Smooth muscle cell (in vitro differentiated cells): ENCODE measurements around the gene NUTM1. TPM values are rescaled to one million over a fixed set of nuclear protein-coding genes. Genes with fewer than 3 reads are reported as not detected.

Source experiments
- DNase-seq: peaks from one replicate; lab custom pipeline; 2025; ENCODE audit not compliant: unreplicated experiment; lab: John Stamatoyannopoulos, UW
- H2AFZ ChIP-seq: fragments of 200-600 bp; sonication (generic); 2 replicates; pipeline ENCODE4 v1.6.0; 2016; ENCODE audit warnings: antibody characterized with exemption, low read depth, mild to moderate bottlenecking
- H3F3A ChIP-seq: fragments of 200-600 bp; sonication (generic); 2 replicates; pipeline ENCODE4 v1.6.0; 2017; ENCODE audit warnings: antibody characterized with exemption, low read depth
- H3K27ac ChIP-seq: fragments of 200-600 bp; sonication (generic); 2 replicates; pipeline ENCODE4 v1.5.1; 2016; ENCODE audit warnings: low read depth, mild to moderate bottlenecking
- H3K27me3 ChIP-seq: fragments of 200-600 bp; sonication (generic); 2 replicates; pipeline ENCODE4 v1.6.1; 2016; ENCODE audit warnings: low read depth, mild to moderate bottlenecking
- H3K36me3 ChIP-seq: fragments of 200-600 bp; sonication (generic); 2 replicates; pipeline ENCODE4 v1.5.1; 2016; ENCODE audit warnings: low read depth
- H3K4me1 ChIP-seq: fragments of 200-600 bp; sonication (generic); 2 replicates; pipeline ENCODE4 v1.5.1; 2016; ENCODE audit warnings: low read depth
- H3K4me2 ChIP-seq: fragments of 200-600 bp; sonication (generic); 2 replicates; pipeline ENCODE4 v1.6.0; 2016; ENCODE audit warnings: mild to moderate bottlenecking
- H3K4me3 ChIP-seq: fragments of 200-600 bp; sonication (generic); 2 replicates; pipeline ENCODE4 v1.5.1; 2016; ENCODE audit warnings: mild to moderate bottlenecking
- H3K79me2 ChIP-seq: fragments of 200-600 bp; sonication (generic); 2 replicates; pipeline ENCODE4 v1.6.0; 2016; ENCODE audit warnings: low read depth, mild to moderate bottlenecking
- H3K9ac ChIP-seq: fragments of 200-600 bp; sonication (generic); 2 replicates; pipeline ENCODE4 v1.6.0; 2016; ENCODE audit warnings: low read depth
- H3K9me3 ChIP-seq: fragments of 200-600 bp; sonication (generic); replicated peaks from 2 replicates; pipeline ENCODE4 v1.5.1; 2016; ENCODE audit warnings: low read depth
- H4K20me1 ChIP-seq: fragments of 200-600 bp; sonication (generic); 2 replicates; pipeline ENCODE4 v1.6.0; 2016; ENCODE audit warnings: low read depth
- WGBS: methylation state at CpG from one replicate; pipeline ENCODE4 v1.1.7; 2016; ENCODE audit warnings: low lambda C conversion rate; 5-methylcytosine and 5-hydroxymethylcytosine counted together
- polyA plus RNA-seq: library from polyadenylated mRNA; unstranded; fragments of >200 nt; fragmentation: Nextera tagmentation; extraction: Ambion mirVana; gene quantifications from 2 replicates; pipeline ENCODE4 v1.2.1, GENCODE V29; 2016
- total RNA-seq: library from RNA; depleted of rRNA; stranded (reverse); fragments of >200 nt; gene quantifications from 2 replicates; pipeline ENCODE4 v1.2.3, GENCODE V29; 2014
- TF ChIP-seq, protein P1 (sequence below): fragments of 200-600 bp; sonication (generic); IDR thresholded peaks from 2 replicates; pipeline ENCODE4 v1.5.1; 2017; ENCODE audit warnings: borderline replicate concordance, mild to moderate bottlenecking, antibody characterized with exemption; ENCODE audit not compliant: insufficient read depth, poor library complexity, severe bottlenecking

NUTM1 gene
- total and polyA plus RNA-seq, 2 experiments from 2014 or later, result not detected

DNA sequence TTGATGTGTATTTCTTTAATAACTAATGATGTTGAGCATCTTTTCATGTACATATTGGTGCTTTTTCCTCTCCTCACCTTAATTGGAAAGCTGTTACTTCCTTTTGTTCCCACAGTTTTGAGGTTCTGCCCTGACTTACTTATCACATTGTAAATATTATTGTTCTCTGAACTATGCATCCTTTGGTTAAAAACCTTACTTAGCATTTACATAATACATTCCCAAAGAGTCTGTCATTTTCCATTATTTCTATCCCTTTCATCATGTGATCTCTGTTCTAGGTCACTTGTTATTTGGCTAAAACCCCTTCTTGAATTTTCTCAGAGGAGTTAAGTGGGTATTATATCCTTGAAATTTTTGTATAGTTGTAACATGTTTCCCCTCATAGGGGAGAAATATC is 38.5 kb upstream of the NUTM1 start:
- no peaks in the 10 kb centered on the region for H3K27me3 ChIP-seq
- no peak overlapping the region for H2AFZ ChIP-seq
- H3F3A ChIP-seq, result no peaks in the 10 kb centered on the region
- no peaks in the 10 kb centered on the region for H3K4me1 ChIP-seq
- no peak for DNase-seq
- no peak overlapping the region for H3K4me2 ChIP-seq
- H3K27ac ChIP-seq, result no peak overlapping the region
- H3K4me3 ChIP-seq, result no peak overlapping the region
- no peaks in the 10 kb centered on the region for H4K20me1 ChIP-seq
- no peaks in the 10 kb centered on the region for H3K36me3 ChIP-seq
- no peak overlapping the region for H3K9ac ChIP-seq
- H3K9me3 ChIP-seq, result no peaks in the 10 kb centered on the region
- H3K79me2 ChIP-seq, result no peaks in the 10 kb centered on the region
- TF ChIP-seq, protein P1, sequence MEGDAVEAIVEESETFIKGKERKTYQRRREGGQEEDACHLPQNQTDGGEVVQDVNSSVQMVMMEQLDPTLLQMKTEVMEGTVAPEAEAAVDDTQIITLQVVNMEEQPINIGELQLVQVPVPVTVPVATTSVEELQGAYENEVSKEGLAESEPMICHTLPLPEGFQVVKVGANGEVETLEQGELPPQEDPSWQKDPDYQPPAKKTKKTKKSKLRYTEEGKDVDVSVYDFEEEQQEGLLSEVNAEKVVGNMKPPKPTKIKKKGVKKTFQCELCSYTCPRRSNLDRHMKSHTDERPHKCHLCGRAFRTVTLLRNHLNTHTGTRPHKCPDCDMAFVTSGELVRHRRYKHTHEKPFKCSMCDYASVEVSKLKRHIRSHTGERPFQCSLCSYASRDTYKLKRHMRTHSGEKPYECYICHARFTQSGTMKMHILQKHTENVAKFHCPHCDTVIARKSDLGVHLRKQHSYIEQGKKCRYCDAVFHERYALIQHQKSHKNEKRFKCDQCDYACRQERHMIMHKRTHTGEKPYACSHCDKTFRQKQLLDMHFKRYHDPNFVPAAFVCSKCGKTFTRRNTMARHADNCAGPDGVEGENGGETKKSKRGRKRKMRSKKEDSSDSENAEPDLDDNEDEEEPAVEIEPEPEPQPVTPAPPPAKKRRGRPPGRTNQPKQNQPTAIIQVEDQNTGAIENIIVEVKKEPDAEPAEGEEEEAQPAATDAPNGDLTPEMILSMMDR, result no peak

GRCh38 chr15:34311563-34311962 is 31.6 kb upstream of the NUTM1 start:
- Histone ChIP-seq H3K27ac (no peak overlapping the region), H3K79me2 (no peaks in the 10 kb centered on the region), H3K27me3 (no peaks in the 10 kb centered on the region), H4K20me1 (no peaks in the 10 kb centered on the region), H3F3A (no peaks in the 10 kb centered on the region), H2AFZ (no peak overlapping the region), H3K9ac (no peak overlapping the region), H3K4me2 (no peak overlapping the region), H3K4me3 (no peak overlapping the region), H3K36me3 (no peaks in the 10 kb centered on the region), H3K9me3 (no peaks in the 10 kb centered on the region), H3K4me1 (no peaks in the 10 kb centered on the region)
- TF ChIP-seq, protein P1, result no peak
- DNase-seq, result no peak
- WGBS, result 96% methylated on average over 1 of the region's 1 CpG

DNA sequence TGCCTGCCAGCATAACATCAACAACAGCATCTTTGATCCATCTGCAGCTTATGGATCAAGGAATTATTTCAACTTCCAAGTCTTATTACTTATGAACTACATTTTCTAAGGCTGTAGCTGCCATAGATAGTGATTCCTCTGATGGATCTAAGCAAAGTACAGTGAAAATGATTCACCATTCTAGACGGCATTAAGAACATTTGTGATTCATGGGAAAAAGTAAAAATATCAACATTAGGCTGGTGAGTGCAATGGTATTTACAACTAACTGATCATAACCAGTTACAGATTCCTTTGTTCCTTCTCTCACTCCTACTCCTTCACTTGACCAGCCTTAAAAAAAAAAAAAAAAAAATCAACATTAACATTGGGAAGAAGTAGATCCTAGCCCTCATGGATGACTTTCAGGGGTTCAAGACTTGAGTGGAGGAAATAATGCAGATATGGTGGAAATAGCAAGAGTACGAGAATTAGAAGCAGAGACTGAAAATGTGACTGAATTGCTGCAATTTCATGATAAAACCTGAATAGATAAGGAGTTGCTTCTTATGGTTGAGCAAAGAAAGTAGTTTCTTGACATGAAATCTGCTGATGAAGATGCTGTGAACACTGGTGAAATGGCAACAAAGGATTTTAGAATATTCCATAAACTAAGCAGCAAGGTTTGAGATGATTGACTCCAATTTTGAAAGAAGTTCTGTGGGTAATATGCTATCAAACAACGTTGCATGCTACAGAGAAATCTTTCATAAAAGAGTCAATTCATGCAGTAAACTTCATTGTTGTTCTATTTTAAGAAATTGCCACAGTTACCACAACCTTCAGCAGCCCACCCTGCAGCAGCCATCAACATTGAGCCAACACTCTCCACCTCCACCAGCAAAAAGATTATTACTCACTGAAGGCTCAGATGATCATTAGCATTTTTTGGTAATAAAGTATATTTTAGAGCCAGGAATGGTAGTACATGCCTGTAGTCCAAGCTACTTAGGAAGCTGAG is 28.3 kb upstream of the NUTM1 start:
- H4K20me1 ChIP-seq, result no peaks in the 10 kb centered on the region
- TF ChIP-seq, protein P1, result no peak
- H3K4me3 ChIP-seq, result no peak overlapping the region
- no peaks in the 10 kb centered on the region for H3K9me3 ChIP-seq
- H3K9ac ChIP-seq, result no peak overlapping the region
- WGBS, result 84% methylated on average over 3 of the region's 3 CpGs
- H3K4me2 ChIP-seq, result no peak overlapping the region
- DNase-seq, result no peak
- H3K4me1 ChIP-seq, result peaks cover 10% of the 10 kb centered on the region
- H3K79me2 ChIP-seq, result no peaks in the 10 kb centered on the region
- H2AFZ ChIP-seq, result no peak overlapping the region
- no peaks in the 10 kb centered on the region for H3F3A ChIP-seq
- H3K27ac ChIP-seq, result no peak overlapping the region
- no peaks in the 10 kb centered on the region for H3K36me3 ChIP-seq
- H3K27me3 ChIP-seq, result no peaks in the 10 kb centered on the region
